Measurements from ENCODE around the gene MGAT4A.

MGAT4A gene

DNA sequence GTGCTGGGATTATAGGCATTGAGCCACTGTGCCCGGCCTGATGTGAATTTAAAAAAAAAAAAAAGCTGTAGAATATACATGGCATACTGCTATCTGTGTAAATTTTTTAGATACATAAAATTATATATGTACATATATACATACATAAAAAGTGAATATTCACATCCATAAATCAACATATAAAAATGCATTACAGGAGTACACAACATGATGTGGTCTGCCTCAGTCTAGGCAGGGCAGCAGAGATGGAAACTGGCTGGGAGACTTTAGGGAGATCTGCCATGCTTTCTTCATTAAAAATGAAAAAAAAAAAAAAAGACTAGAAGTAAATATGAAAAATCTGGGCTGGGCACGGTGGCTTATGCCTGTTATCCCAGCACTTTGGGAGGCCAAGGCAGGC is 24.3 kb downstream of the MGAT4A start:
- DNase-seq (ENCODE audit: low read depth) = no peak
- no peak overlapping the region for H3K4me3 ChIP-seq (ENCODE audit: low read depth, low read length)
- TF ChIP-seq, protein P1, sequence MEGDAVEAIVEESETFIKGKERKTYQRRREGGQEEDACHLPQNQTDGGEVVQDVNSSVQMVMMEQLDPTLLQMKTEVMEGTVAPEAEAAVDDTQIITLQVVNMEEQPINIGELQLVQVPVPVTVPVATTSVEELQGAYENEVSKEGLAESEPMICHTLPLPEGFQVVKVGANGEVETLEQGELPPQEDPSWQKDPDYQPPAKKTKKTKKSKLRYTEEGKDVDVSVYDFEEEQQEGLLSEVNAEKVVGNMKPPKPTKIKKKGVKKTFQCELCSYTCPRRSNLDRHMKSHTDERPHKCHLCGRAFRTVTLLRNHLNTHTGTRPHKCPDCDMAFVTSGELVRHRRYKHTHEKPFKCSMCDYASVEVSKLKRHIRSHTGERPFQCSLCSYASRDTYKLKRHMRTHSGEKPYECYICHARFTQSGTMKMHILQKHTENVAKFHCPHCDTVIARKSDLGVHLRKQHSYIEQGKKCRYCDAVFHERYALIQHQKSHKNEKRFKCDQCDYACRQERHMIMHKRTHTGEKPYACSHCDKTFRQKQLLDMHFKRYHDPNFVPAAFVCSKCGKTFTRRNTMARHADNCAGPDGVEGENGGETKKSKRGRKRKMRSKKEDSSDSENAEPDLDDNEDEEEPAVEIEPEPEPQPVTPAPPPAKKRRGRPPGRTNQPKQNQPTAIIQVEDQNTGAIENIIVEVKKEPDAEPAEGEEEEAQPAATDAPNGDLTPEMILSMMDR (IDR thresholded peaks at IDR 0.05; ENCODE audit: control insufficient read depth, extremely low read depth, insufficient read depth) = no peak

DNA sequence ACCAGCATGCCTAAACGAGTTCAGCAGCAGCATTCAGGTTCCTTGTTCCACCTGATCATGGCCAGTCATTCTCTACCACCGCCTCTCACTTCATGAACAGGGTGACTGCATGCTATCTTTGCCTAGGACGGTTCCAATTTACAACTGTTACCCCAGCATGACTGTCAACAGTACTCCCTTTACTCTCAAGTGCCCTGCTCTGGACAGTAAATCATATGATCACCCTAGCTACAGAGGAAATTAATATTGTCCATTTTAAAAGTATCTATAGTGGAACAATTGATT is 25.7 kb downstream of the MGAT4A start:
- TF ChIP-seq, protein P1 (IDR thresholded peaks at IDR 0.05; ENCODE audit: control insufficient read depth, extremely low read depth, insufficient read depth) = no peak
- no peak overlapping the region for H3K4me3 ChIP-seq (ENCODE audit: low read depth, low read length)
- no peak for DNase-seq (ENCODE audit: low read depth)

DNA sequence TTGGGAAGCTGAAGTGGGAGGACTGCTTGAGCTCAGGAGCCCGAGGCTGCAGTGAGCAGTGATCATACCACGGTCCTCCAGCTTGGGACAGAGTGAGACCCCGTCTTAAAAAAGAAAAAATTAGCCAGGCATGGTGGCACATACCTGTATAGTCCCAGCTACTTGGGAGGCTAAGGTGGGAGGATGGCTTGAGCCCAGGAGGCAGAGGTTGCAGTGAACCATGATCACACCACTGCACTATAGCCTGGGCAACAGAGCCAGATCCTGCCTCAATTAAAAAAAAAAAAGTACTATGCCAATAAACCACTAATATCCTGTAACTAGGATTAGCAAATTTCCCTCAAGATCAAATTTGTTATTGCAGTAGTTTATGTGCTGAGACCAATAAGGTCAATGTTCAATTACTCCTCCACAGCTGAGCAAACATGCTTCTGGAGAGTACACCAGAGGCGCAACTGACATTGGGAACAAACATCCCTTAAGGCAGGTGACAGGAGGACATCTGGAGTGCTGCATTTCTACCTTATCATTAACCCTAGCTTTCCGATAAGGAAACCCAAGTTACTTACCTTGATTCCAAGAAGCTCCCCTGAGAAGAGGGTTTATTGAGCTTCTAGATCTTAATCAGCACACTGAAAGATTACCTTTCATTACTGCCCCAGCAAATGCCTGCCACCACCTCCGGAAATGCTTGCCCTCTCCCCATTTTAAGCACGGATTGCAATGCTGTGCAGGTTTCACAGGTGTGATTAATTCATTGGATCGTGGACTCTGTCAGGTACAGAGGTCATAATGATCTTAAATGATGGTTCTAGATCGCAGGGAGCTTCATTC is 26.2 kb downstream of the MGAT4A start:
- peak; percentile 73 for DNase-seq (ENCODE audit: low read depth)
- TF ChIP-seq, protein P1 (IDR thresholded peaks at IDR 0.05; ENCODE audit: control insufficient read depth, extremely low read depth, insufficient read depth) = no peak
- H3K4me3 ChIP-seq (ENCODE audit: low read depth, low read length) = no peak overlapping the region

DNA sequence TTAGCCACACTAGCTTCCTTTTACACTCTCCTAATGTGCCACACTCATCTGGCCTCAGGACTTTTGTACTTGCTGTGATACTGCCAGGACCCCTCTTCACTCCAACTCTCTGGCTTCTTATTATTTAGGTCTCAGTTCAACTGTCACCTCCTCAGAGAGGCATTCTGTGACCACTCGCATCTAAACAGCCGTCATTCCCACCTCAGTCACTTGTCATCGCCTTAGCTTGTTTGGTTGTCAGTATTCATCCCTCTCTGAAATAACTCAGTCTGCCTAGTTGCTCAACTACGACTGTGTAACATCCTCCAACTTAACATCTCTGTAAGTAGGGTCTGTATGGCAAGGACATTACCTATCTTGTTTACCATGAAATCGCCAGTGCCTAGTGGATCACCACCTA is 27.2 kb downstream of the MGAT4A start:
- DNase-seq (ENCODE audit: low read depth) = no peak
- TF ChIP-seq, protein P1 (IDR thresholded peaks at IDR 0.05; ENCODE audit: control insufficient read depth, extremely low read depth, insufficient read depth) = no peak
- no peak overlapping the region for H3K4me3 ChIP-seq (ENCODE audit: low read depth, low read length)

DNA sequence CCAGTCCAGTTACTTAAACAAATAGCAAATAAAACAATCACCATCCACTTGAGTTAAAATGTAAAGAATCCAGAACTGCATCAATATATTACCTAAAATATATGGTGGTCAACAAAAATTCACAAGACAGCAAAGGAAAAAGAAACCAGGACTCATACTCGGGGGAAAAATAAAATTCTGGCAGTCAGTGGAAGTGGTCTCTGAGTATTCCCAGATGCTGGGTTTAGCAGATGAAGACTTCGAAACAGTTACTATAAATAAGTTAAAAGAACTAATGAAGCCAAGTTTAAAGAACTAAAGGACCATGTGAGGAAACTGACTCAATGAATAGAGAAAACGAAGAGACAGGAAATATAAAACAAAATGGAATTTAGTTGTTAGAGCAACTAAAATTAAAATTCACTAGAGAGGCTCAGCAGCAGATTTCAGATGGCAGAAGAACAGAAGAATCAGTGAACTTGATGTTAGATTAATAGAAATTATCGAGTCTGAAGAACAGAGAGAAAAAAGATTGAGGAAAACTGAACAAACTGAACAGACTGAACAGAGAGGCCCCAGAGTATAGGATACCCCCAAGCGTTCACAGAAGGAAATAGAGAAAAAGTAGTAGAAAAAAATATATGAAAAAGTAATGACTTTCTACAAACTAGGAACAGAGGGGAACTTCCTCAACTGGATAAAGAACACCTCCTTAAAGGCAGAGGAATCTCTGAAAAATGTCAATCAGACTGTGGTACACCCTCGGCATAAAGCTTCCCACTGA is 27.9 kb downstream of the MGAT4A start:
- H3K4me3 ChIP-seq (ENCODE audit: low read depth, low read length) = no peak overlapping the region
- no peak for DNase-seq (ENCODE audit: low read depth)
- TF ChIP-seq, protein P1 (IDR thresholded peaks at IDR 0.05; ENCODE audit: control insufficient read depth, extremely low read depth, insufficient read depth) = no peak

DNA sequence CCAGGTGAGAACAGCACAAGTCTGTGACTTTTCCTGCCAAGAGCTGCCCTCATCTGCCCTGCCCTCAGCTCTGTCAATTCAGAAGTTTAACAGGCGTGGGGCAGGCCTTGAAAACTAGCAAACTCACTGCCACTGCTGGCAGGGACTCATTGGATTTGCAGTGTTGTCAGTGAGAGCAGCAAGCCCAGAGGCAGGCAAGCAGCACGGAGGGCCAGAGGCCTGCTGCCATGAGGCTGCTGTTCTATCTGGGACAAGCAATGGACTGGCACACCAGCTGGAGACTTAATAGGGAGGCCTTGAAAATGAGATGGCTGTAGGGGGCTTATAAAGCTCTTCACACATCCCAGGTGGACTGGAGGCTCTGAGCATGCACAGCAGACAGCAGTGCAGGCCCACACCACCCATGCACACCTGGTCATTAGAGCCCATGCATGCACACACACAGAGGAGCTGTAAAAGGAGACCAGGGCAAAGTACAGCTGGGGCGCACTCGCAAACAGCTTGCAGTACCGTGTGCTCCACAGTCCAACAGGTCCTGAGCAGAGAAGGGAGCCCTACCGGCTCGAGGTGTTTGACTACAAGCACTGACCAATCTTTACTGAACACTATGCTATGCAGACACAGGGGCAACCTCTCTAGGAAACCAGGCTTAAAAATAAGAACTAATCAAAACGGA is 28.7 kb downstream of the MGAT4A start:
- DNase-seq (ENCODE audit: low read depth) = peak; percentile 41
- no peak overlapping the region for H3K4me3 ChIP-seq (ENCODE audit: low read depth, low read length)
- TF ChIP-seq, protein P1 (IDR thresholded peaks at IDR 0.05; ENCODE audit: control insufficient read depth, extremely low read depth, insufficient read depth) = no peak

Data from LNCaP clone FGC (cell line).